Osteoblast (primary cell): ENCODE measurements around the gene SMARCA4. TPM values are rescaled to one million over a fixed set of nuclear protein-coding genes. Genes with fewer than 3 reads are reported as not detected.

ENCODE experiments used
- DNase-seq: peaks from one replicate; pipeline ENCODE4 v3.0.0; 2011; ENCODE audit warnings: low spot score, mixed read lengths; ENCODE audit not compliant: insufficient read length; ENCODE audit errors: missing footprints
- H2AFZ ChIP-seq: 2 replicates; pipeline ENCODE4 v1.6.0; 2011; ENCODE audit warnings: mild to moderate bottlenecking, low read length
- H3K27ac ChIP-seq: 2 replicates; pipeline ENCODE4 v1.5.1; 2011; ENCODE audit warnings: mild to moderate bottlenecking, low read depth, low read length, moderate library complexity
- H3K27me3 ChIP-seq: 2 replicates; pipeline ENCODE4 v1.6.0; 2012; ENCODE audit warnings: mild to moderate bottlenecking, control low read depth, inconsistent platforms, low read length, moderate library complexity; ENCODE audit not compliant: insufficient read depth
- H3K36me3 ChIP-seq: 2 replicates; pipeline ENCODE4 v1.5.1; 2011; ENCODE audit warnings: mild to moderate bottlenecking, low read length, control low read depth, moderate library complexity; ENCODE audit not compliant: insufficient read depth
- H3K4me1 ChIP-seq: 2 replicates; pipeline ENCODE4 v1.5.1; 2011; ENCODE audit warnings: mild to moderate bottlenecking, low read length, control low read depth, moderate library complexity; ENCODE audit not compliant: insufficient read depth
- H3K4me2 ChIP-seq: 2 replicates; pipeline ENCODE4 v1.6.0; 2011; ENCODE audit warnings: mild to moderate bottlenecking, low read length; ENCODE audit not compliant: insufficient read depth
- H3K4me3 ChIP-seq: fragments of 200-600 bp; sonication (generic); 3 replicates; pipeline ENCODE4 v1.5.1; 2012; ENCODE audit warnings: mild to moderate bottlenecking, low read length, inconsistent platforms; ENCODE audit not compliant: insufficient read depth
- H3K79me2 ChIP-seq: 2 replicates; pipeline ENCODE4 v1.6.0; 2012; ENCODE audit warnings: mild to moderate bottlenecking, low read length, control low read depth, inconsistent platforms; ENCODE audit not compliant: insufficient read depth
- H3K9me3 ChIP-seq: 2 replicates; pipeline ENCODE4 v1.5.1; 2011; ENCODE audit warnings: low read depth, low read length, control low read depth
- H4K20me1 ChIP-seq: 2 replicates; pipeline ENCODE4 v1.6.0; 2012; ENCODE audit warnings: mild to moderate bottlenecking, low read length, control low read depth; ENCODE audit not compliant: insufficient read depth
- total RNA-seq: library from RNA; depleted of rRNA; stranded (reverse); fragments of >200 nt; gene quantifications from 2 replicates; pipeline ENCODE4 v1.2.3, GENCODE V29; 2012
- TF ChIP-seq, protein P1 (sequence below): IDR thresholded peaks from 2 replicates; pipeline ENCODE4 v1.5.1; 2011; ENCODE audit warnings: mild to moderate bottlenecking, low read depth, low read length, moderate library complexity; ENCODE audit errors: extremely low read depth

SMARCA4 gene
- total RNA-seq, 1 donor, result 52.8 TPM

DNA sequence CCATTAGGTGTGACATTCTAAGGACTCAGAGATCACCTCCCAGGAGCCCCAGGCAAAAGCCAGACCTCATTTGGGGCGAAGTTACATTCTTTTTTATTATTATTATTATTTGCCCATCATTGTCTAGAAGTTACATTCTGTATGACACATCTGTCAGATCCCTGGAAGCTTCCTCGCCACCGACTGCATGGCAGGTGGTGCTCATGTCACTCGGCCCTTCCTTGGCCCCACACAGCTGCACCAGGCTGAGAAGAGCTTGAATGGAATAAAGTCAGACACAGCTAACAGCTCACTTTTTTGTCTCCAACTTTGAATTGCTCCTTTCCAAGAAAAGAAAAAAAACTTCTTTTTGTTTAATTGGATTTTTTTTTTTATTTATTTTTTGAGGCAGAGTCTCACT is 87.0 kb downstream of the SMARCA4 start:
- H3K36me3 ChIP-seq, result peaks cover 42% of the 10 kb centered on the region

DNA sequence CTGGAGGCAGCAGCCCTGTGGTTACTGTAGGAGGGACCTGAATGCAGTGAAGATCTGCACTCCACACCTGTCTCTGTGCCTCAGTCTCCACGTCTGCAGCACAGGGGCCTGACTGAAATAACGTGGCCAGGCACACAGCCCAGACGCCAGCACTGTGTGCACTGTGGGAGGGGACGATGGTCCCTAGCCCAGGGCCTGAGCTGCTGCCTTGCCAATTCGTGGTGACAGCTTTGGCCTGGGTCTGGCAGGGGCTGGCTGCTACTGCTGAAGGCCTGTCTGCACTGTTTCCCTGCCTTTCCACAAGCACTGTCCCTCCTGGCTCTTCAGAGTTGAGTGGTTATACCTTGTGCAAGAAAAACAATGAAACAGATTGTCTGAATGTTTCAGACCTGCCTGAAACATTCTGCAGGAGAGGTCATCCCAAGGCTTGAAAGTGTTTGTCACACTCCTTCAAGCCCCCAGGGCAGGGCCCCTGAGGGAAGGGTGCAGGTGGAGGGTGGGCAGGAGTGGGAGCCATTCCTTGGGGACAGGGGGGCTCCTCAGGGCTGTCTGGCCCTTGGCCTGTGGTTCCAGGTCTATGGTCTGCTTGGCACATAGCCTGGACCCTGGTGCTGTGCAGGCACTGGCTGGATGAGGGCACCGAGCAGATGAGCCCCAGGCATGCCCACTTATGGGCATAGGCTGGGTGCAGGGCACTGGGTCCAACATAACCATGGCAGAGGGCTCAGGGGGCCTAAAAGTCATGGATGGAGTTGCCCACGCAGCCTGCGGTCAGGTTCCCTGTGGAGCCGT is 89.7 kb downstream of the SMARCA4 start:
- Histone ChIP-seq H3K27ac (no peak overlapping the region), H3K4me2 (no peak overlapping the region), H2AFZ (no peak overlapping the region), H3K9me3 (no peaks in the 10 kb centered on the region), H4K20me1 (no peaks in the 10 kb centered on the region), H3K4me1 (no peaks in the 10 kb centered on the region), H3K36me3 (peaks cover 30% of the 10 kb centered on the region), H3K27me3 (no peaks in the 10 kb centered on the region), H3K79me2 (peaks cover 6% of the 10 kb centered on the region), H3K4me3 (no peak overlapping the region)
- DNase-seq, result peak; percentile 53
- TF ChIP-seq, protein P1, sequence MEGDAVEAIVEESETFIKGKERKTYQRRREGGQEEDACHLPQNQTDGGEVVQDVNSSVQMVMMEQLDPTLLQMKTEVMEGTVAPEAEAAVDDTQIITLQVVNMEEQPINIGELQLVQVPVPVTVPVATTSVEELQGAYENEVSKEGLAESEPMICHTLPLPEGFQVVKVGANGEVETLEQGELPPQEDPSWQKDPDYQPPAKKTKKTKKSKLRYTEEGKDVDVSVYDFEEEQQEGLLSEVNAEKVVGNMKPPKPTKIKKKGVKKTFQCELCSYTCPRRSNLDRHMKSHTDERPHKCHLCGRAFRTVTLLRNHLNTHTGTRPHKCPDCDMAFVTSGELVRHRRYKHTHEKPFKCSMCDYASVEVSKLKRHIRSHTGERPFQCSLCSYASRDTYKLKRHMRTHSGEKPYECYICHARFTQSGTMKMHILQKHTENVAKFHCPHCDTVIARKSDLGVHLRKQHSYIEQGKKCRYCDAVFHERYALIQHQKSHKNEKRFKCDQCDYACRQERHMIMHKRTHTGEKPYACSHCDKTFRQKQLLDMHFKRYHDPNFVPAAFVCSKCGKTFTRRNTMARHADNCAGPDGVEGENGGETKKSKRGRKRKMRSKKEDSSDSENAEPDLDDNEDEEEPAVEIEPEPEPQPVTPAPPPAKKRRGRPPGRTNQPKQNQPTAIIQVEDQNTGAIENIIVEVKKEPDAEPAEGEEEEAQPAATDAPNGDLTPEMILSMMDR, result no peak

More for the DNA sequence above, 87.0 kb downstream of the SMARCA4 start:
- H3K9me3 ChIP-seq, result no peaks in the 10 kb centered on the region
- no peaks in the 10 kb centered on the region for H4K20me1 ChIP-seq
- H2AFZ ChIP-seq, result no peak overlapping the region
- no peaks in the 10 kb centered on the region for H3K27me3 ChIP-seq
- DNase-seq, result peak; percentile 51
- H3K4me2 ChIP-seq, result no peak overlapping the region
- H3K4me1 ChIP-seq, result no peaks in the 10 kb centered on the region
- TF ChIP-seq, protein P1, result no peak
- H3K79me2 ChIP-seq, result peaks cover 6% of the 10 kb centered on the region
- no peak overlapping the region for H3K4me3 ChIP-seq
- H3K27ac ChIP-seq, result no peak overlapping the region

DNA sequence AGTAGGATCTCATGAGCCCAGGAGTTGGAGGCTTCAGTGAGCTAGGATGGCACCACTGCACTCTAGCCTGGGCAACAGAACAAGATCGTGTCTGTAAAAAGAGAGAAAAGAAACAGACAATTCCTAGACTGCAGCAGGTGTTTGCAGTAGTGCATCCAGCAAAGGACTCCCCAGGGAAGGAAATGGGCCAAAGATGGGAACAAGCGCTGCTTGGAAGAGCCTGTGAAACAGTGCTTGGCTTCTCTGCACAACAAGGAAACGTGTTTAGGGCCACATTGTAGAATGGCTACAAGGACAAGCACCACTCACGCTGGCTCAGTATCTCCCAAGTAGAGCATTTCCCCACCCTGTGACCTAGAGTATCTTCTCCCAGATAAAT is 93.0 kb downstream of the SMARCA4 start:
- Histone ChIP-seq H3K36me3 (peaks cover 19% of the 10 kb centered on the region), H3K79me2 (peaks cover under 1% of the 10 kb centered on the region), H4K20me1 (no peaks in the 10 kb centered on the region), H3K4me1 (no peaks in the 10 kb centered on the region), H3K4me3 (no peak overlapping the region), H3K4me2 (no peak overlapping the region), H2AFZ (no peak overlapping the region), H3K27me3 (no peaks in the 10 kb centered on the region), H3K9me3 (no peaks in the 10 kb centered on the region), H3K27ac (no peak overlapping the region)
- TF ChIP-seq, protein P1, result no peak
- DNase-seq, result peak; percentile 48

DNA sequence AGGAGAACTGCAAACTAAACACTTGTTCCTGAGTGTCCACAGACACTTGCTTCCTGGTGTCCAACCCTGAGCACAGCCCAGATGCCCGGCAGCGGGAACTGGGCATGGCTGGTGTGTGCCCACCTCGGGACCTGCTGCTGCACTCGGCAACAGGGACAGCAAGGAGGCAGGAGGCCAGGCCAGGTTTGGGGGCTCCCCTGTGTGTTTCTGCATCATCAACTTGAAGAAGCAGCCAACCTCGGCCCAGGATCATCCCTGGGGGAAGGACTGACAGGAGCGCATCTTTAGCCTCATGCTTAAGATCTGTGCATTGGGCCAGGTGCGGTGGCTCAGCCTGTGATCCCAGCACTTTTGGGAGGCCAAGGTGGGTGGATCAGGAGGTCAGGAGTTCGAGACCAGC is 93.4 kb downstream of the SMARCA4 start:
- no peaks in the 10 kb centered on the region for H4K20me1 ChIP-seq
- TF ChIP-seq, protein P1, result no peak
- no peaks in the 10 kb centered on the region for H3K9me3 ChIP-seq
- no peak overlapping the region for H3K27ac ChIP-seq
- H2AFZ ChIP-seq, result no peak overlapping the region
- H3K4me2 ChIP-seq, result no peak overlapping the region
- peak; percentile 37 for DNase-seq
- H3K27me3 ChIP-seq, result no peaks in the 10 kb centered on the region
- no peaks in the 10 kb centered on the region for H3K4me1 ChIP-seq
- H3K4me3 ChIP-seq, result no peak overlapping the region
- no peaks in the 10 kb centered on the region for H3K79me2 ChIP-seq
- H3K36me3 ChIP-seq, result peaks cover 16% of the 10 kb centered on the region
